GM18867 (cell line): Measurements from ENCODE around the gene MCL1.
"Not testable (repeated sequence)": the region's sequence is repeated elsewhere in the genome, so short reads cannot be mapped to it uniquely, and the experiment has no call there.

Source experiments
- ATAC-seq: cut with Tn5 transposase; IDR thresholded peaks from one replicate; pipeline ENCODE4 v1.9.1; 2021; ENCODE audit warnings: mild to moderate bottlenecking, moderate library complexity; ENCODE audit not compliant: unreplicated experiment

Gene MCL1

DNA sequence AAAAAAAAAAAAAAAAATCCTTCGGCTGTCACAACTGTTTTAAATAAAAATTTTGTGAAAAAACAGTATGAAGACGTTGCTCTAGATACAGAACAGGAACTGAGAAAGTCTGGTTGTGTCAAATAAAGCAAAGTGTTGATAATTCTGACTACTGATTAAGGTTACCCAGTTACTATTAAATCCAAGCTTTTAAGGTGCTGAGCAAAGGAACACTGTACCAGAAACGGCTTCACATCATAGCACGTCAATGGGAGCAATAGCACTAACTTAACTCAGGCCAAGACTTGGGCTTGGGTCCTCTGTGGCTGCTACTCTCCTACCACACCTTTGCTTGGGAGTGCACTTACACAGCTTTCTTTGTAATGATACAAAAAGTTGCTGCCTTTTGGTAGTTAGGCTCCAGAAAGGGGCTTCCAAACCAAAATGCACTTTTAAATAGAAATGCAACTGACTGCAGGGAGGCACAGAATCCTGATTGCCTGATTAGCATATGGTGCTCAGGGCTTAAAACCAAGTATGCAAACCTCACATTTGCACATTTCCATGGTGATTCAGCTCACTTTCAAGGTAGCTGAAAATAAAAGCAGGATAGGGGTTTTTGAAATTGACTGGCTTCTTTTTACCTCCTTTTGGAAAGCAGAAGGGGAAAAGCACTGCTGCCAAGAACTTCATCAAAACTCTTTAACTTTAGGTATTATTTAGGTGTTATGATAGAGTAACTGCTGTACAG, 6.3 kb downstream of the MCL1 start:
- no peak for ATAC-seq

GRCh38 chr1:150568594-150568966, 10.8 kb downstream of the MCL1 start:
- no peak for ATAC-seq

GRCh38 chr1:150567717-150568593, 11.5 kb downstream of the MCL1 start:
- peak; percentile 15 for ATAC-seq

GRCh38 chr1:150567341-150567716, 12.1 kb downstream of the MCL1 start:
- peak; percentile 27 for ATAC-seq

- no peak for ATAC-seq
These were observed 12.6 kb downstream of the MCL1 start for GRCh38 chr1:150566589-150567340.

DNA sequence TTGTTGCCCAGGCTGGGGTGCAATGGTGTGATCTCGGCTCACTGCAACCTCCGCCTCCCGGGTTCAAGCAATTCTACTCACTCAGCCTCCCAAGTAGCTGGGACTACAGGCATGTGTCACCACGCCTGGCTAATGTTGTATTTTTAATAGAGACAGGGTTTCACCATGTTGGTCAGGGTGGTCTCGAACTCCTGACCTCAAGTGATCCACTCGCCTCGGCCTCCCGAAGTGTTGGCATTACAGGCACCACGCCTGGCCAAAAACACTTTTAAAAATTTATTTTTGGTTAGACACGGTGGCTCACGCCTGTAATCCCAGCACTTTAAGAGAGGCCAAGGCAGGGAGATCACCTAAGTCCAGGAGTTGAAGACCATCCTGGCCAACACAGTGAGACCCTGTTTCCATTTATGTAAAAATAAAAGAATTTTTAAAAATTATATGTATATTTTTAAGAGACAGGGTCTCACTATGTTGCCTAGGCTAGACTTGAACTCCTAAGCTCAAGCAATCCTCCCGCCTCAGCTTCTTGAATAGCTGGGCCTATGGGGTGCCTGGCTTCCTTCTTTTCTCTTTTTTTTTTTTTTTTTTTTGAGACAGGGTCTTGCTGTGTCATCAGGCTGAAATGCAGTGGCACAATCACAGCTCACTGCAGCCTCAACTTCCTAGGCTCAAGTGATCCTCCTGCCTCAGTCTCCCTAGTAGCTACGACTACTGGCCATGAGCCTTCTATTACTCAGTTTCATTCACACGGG, 14.0 kb downstream of the MCL1 start:
- not testable (repeated sequence) for ATAC-seq

DNA sequence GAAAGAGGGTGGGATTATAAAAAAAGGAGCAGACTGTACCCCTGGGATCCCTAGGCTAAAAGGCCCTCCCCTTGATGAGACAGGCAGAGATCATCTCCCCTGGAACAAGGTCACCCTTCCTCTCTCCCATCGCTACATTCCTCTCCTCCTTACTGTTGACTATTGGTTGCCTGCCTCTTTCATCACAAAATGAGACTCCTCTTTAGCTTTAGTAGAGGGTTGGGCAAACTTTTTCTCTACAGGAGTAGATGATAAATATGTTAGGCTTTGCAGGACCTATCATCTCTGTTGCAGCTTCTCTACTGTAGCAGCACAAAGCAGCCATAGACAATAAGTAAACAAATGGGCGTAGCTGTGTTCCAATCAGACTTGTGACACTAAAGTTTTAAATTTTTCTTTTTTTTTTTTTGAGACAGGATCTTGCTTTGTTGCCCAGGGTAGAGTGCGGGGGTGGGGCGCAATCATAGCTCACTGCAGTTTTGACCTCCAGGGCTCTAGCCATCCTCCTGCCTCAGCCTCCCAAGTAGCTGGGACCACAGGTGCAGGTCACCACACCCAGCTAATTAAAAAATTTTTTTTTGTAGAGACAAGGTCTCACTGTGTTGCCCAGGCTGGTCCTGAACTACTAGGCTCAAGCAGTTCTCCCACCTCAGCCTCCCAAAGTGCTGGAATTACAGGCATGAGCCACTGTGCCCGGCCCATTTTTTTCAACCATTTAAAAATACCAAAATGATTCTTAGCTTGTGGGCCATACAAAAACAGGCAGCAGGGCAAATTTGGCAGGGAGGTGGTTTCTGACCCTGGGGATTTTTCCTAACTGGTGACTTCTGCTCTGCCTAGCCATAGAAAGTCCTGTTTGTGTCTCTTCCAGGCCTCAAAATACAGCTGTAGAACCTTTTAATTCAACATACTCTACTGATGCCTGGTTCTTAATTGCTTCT, 15.1 kb downstream of the MCL1 start:
- no peak for ATAC-seq

GRCh38 chr1:150563340-150564038, 15.9 kb downstream of the MCL1 start:
- ATAC-seq = peak; percentile 23

- peak; percentile 33 for ATAC-seq
These were observed 16.7 kb downstream of the MCL1 start for GRCh38 chr1:150562446-150563339.

DNA sequence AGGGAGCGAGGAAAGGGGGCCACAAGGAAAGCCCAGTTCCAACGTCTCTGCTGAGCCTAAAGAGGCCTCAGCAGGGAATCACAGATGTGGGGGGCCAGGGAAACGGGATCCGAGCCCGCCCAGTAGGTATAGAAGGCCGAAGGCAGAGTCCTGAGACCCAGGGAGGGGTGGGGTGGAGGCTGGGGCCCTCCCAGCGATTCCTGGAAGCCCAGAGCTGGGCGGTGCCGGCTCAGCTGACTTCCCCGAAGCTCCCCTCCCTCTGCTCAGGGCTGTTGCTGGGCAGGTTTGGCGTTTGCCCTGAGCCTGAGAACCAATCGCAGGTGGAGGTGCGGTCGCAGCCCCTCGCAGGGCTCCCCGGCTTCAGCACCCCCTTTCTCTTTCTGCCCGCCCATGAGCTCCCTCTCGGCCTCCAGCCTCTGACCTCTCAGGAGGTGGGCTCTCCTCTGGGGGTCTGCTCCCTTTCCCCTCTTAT, 17.4 kb downstream of the MCL1 start:
- ATAC-seq = peak; percentile 44

- ATAC-seq = peak; percentile 4
These were observed 18.0 kb downstream of the MCL1 start for GRCh38 chr1:150561254-150561973.

DNA sequence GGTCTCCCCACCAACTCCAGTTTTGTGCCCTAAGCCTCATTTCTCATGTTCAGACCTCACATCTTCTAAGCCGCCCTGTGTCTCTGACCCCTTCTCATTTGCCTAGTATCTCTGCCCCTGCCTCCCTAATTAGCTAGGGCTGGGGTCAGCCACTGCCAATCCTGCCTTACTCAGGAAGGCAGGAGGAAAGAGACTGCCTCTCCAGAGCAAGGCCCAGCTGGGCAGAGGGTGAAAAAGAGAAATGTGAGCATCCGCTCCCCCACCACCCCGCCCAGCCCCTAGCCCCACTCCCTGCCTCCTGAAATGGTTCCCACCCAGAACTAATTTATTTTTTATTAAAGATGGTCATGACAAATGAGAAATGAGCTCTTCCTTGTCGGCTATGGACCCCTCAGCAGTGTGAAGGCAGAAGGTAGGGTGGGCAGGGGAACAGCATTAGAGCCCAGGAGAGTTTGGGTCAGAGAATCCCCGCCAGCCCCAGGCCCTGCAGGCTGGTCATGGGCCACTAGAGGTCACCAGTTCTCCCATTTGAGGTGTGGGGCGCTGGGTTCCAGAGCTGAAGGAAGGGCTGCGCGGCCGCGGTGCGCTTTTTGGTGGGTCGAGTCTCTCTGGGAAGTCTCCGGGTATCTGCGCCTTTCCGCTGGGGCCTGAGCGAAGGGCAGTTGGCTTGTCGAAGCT, 18.7 kb downstream of the MCL1 start:
- peak; percentile 27 for ATAC-seq

DNA sequence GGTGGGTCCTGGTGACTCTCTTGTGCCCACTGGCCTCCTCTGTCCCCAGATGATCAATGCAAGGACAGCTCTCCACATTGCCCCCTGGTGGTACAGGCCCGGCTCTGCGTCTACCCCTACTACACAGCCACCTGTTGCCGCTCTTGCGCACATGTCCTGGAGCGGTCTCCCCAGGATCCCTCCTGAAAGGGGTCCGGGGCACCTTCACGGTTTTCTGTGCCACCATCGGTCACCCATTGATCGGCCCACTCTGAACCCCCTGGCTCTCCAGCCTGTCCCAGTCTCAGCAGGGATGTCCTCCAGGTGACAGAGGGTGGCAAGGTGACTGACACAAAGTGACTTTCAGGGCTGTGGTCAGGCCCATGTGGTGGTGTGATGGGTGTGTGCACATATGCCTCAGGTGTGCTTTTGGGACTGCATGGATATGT, 19.4 kb downstream of the MCL1 start:
- no peak for ATAC-seq

DNA sequence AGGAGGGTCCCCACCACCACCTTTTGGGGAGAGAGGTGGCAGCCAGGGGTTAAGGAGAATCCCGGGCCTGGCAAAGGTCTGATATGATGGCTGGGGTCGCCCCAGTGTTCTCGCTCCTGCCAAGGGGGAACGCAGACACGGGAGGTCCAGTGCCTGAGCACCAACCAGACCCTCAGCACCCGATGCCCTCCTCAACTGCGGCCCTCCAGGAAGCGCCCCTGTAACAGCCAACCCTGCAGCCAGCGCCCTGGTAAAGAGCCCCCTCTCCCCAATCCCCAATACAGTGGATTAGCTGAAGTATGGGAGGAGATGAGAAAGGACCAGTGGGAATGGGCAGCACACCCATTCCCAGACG, 19.8 kb downstream of the MCL1 start:
- no peak for ATAC-seq

DNA sequence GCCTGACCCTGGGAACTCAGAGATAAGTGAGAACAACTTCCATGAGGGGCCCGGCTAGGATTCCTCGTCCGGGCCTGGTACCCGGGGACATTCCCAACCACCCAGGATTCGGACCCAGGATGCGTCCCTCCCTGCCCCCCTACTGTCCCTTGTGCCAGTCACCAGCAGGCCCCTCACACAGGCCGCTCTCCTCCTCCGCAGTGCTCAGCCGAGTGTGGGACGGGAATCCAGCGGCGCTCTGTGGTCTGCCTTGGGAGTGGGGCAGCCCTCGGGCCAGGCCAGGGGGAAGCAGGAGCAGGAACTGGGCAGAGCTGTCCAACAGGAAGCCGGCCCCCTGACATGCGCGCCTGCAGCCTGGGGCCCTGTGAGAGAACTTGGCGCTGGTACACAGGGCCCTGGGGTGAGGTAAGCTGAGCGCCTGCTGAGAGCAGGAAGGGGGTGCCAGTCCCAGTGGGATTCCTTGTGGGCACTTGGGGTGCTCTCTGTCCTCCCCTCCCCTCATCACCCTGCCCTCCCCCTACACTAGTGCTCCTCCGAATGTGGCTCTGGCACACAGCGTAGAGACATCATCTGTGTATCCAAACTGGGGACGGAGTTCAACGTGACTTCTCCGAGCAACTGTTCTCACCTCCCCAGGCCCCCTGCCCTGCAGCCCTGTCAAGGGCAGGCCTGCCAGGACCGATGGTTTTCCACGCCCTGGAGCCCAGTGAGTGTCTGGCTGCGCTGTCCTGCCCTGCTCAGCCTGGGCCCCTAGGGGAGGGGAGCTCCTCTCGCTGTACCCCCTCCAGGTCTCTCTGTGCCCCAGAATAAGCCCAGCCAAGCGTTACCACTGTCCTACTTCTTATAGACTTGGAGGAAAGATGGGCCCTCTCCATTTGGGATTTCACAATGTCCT, 20.4 kb downstream of the MCL1 start:
- ATAC-seq = no peak

DNA sequence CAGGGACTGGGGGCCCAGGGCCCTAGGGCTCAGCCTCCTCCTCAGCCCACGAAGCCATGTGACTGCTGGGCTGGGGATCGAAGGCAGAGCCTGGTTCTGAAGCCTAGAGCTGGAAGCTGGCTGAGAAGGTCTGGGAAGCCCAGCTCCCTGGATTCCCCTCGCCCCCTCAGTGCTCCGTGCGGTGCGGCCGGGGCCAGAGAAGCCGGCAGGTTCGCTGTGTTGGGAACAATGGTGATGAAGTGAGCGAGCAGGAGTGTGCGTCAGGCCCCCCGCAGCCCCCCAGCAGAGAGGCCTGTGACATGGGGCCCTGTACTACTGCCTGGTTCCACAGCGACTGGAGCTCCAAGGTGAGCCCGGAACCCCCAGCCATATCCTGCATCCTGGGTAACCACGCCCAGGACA, 21.1 kb downstream of the MCL1 start:
- no peak for ATAC-seq
